ENCODE results near the gene BRD3OS. TPM values are rescaled to one million over a fixed set of nuclear protein-coding genes. Genes with fewer than 3 reads are reported as not detected.

The BRD3OS gene
- total and polyA plus RNA-seq, 2 of the 13 experiments (the other 11 are each of a cell fraction or from before 2014, with no cell fraction given) = 4.9 to 5.7 TPM

GRCh38 chr9:134067904-134068743 is 42.8 kb downstream of the BRD3OS start, which contains the start of gene BRD3 (continued):
- TF ChIP-seq ZNF280B (CRISPR knock-in tag; IDR thresholded peaks at IDR 0.05; ENCODE audit: borderline replicate concordance) = no peak
- TF ChIP-seq PAWR (CRISPR knock-in tag; IDR thresholded peaks at IDR 0.05; ENCODE audit: borderline replicate concordance) = no peak
- TF ChIP-seq TCF7 (IDR thresholded peaks at IDR 0.05; ENCODE audit: low read depth) = no peak
- TF ChIP-seq ZBTB44 (CRISPR knock-in tag; IDR thresholded peaks at IDR 0.05) = no peak
- no peak for TF ChIP-seq MNT (IDR thresholded peaks at IDR 0.05)
- TF ChIP-seq ZNF766 (CRISPR knock-in tag; IDR thresholded peaks at IDR 0.05; ENCODE audit: borderline replicate concordance) = 0 out of 2 replicates have a peak, but pooled peaks have one; percentile 16
- TF ChIP-seq MED1 (CRISPR knock-in tag; IDR thresholded peaks at IDR 0.05) = peak; percentile 37; the same call in 1 of the 2 replicates
- peak; percentile 58; the same call in 1 of the 2 replicates for TF ChIP-seq ZBTB10 (CRISPR knock-in tag; IDR thresholded peaks at IDR 0.05; ENCODE audit: borderline replicate concordance)
- TF ChIP-seq ZFP36L1 (CRISPR knock-in tag; IDR thresholded peaks at IDR 0.05) = no peak
- TF ChIP-seq ZNF276 (CRISPR knock-in tag; IDR thresholded peaks at IDR 0.05; ENCODE audit: low read depth) = peak; percentile 45; the same call in 1 of the 2 replicates
- TF ChIP-seq ZNF3 (CRISPR knock-in tag; IDR thresholded peaks at IDR 0.05) = no peak
- peak; percentile 48; the same call in 1 of the 2 replicates for TF ChIP-seq SIN3A (IDR thresholded peaks at IDR 0.05; ENCODE audit: borderline replicate concordance, low read depth, low read length)
- TF ChIP-seq IRX3 (CRISPR knock-in tag; IDR thresholded peaks at IDR 0.05; ENCODE audit: borderline replicate concordance, low read depth) = no peak
- no peak for TF ChIP-seq KDM3A (CRISPR knock-in tag; IDR thresholded peaks at IDR 0.05; ENCODE audit: low read depth)
- TF ChIP-seq MLLT10 (CRISPR knock-in tag; IDR thresholded peaks at IDR 0.05) = no peak
- no peak for TF ChIP-seq PITX1 (CRISPR knock-in tag; IDR thresholded peaks at IDR 0.05)
- 0 out of 2 replicates have a peak, but pooled peaks have one; percentile 10 for TF ChIP-seq KMT2B (CRISPR knock-in tag; IDR thresholded peaks at IDR 0.05)
- peak; percentile 83 for TF ChIP-seq HCFC1 (IDR thresholded peaks at IDR 0.05; ENCODE audit: low read depth, low read length)
- TF ChIP-seq RAD21 (CRISPR knock-in tag; IDR thresholded peaks at IDR 0.05) = peak; percentile 63; the same call in 1 of the 2 replicates
- no peak for TF ChIP-seq ZNF136 (CRISPR knock-in tag; IDR thresholded peaks at IDR 0.05; ENCODE audit: low read depth)
